Measurements from ENCODE around the gene VSIG8. TPM values are rescaled to one million over a fixed set of nuclear protein-coding genes. Genes with fewer than 3 reads are reported as not detected.

The VSIG8 gene
- total RNA-seq, 2 donors from 2014 or later, result not detected

DNA sequence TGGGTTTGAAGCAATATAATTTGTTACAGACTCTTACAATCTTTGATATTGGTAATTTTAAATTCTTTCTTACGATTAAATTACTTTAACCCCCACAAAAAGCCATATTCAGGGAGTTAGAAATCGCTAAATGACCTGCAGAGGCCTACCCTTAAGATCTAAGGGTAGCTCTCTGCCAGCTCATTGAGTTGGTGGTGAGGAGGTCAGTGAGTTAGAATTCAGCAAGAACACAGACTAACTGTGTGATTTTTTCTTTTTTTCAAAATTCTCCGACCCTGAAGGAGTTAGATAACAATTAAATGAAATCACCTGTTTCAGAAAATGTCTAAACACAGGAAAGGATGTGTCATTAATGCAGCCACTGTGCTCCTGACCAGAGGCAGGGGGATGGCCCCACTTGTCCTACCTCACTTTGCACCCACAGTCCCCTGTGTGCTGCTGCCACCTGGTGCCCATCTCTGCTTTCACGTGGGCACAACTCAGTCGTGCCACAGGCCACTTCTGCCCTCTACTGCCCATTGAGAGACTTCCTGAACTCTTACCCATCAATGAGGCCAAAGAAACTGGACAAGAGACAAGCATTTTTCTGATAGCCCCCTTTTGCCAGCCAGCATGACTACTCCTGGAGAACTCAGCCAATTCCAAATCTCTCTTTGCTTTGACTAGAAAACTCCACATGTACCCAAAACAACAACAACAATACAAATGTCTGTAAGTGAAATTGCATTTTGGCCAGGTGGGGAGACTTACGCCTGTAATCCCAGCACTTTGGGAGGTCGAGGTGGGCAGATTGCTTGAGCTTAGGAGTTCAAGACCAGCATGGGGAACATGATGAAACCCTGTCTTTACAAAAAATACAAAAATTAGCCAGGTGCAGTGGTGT lies 29.1 kb upstream of the VSIG8 start:
- no peaks in the 10 kb centered on the region for H3K36me3 ChIP-seq (replicated peaks in 1 of 2; ENCODE audit: insufficient read depth in 1 of 2, low read depth in 2 of 2)
- no peak overlapping the region for H3K27ac ChIP-seq
- H3K9me3 ChIP-seq, result no peaks in the 10 kb centered on the region
- no peak overlapping the region for H3K4me3 ChIP-seq
- TF ChIP-seq, protein P1, sequence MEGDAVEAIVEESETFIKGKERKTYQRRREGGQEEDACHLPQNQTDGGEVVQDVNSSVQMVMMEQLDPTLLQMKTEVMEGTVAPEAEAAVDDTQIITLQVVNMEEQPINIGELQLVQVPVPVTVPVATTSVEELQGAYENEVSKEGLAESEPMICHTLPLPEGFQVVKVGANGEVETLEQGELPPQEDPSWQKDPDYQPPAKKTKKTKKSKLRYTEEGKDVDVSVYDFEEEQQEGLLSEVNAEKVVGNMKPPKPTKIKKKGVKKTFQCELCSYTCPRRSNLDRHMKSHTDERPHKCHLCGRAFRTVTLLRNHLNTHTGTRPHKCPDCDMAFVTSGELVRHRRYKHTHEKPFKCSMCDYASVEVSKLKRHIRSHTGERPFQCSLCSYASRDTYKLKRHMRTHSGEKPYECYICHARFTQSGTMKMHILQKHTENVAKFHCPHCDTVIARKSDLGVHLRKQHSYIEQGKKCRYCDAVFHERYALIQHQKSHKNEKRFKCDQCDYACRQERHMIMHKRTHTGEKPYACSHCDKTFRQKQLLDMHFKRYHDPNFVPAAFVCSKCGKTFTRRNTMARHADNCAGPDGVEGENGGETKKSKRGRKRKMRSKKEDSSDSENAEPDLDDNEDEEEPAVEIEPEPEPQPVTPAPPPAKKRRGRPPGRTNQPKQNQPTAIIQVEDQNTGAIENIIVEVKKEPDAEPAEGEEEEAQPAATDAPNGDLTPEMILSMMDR (IDR thresholded peaks at IDR 0.05), result peak; percentile 95 to 100 (median 99)
- no peak for TF ChIP-seq POLR2A (IDR thresholded peaks at IDR 0.05)
- intact Hi-C loops (cut with DNase I), result loop anchor here (5.0 kb wide), 1 partner anchor 89 kb away; the partner anchor contains the start of gene FCRL6
- peak; percentile 100 for ATAC-seq
- DNase-seq, result peak; percentile 87 to 89 (median 89)
- no peaks in the 10 kb centered on the region for H3K27me3 ChIP-seq
- no peaks in the 10 kb centered on the region for H3K4me1 ChIP-seq
- WGBS, 2 donors, result 33 to 36% methylated on average over 7 of the region's 7 CpGs

DNA sequence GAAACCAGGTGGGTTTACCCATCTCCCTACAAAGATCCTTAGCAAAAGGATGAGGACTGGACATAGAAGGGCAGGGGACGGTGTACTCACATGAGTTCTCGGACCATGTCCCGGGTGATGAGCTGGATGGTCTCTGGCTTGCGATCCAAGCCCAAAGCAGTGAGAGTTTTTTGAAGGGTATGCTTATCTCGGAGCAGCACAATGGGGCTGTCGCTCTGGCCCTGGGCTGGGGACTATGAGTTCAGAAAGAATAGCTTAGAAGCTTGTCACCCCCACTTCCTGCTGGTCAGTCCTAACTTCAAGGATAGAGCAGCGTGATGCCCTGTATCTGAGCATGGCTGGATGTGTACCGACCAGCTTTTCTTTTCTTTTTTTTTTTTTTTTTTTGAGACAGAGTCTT lies 27.9 kb upstream of the VSIG8 start:
- H3K27ac ChIP-seq, result peak overlapping the region in 1 of 4 donors; percentile 34
- H3K4me1 ChIP-seq, result no peaks in the 10 kb centered on the region
- H3K36me3 ChIP-seq (replicated peaks in 1 of 2; ENCODE audit: insufficient read depth in 1 of 2, low read depth in 2 of 2), result no peaks in the 10 kb centered on the region
- no peak overlapping the region for H3K4me3 ChIP-seq
- intact Hi-C loops (cut with DNase I), result loop anchor here (5.0 kb wide), 1 partner anchor 88 kb away; the partner anchor contains the start of gene FCRL6
- DNase-seq (no peak), ATAC-seq (no peak)
- TF ChIP-seq, protein P1 (IDR thresholded peaks at IDR 0.05), result no peak
- TF ChIP-seq POLR2A (IDR thresholded peaks at IDR 0.05), result no peak
- H3K9me3 ChIP-seq, result no peaks in the 10 kb centered on the region
- WGBS, 2 donors, result 62 to 71% methylated on average over 8 of the region's 8 CpGs
- no peaks in the 10 kb centered on the region for H3K27me3 ChIP-seq

- H3K27me3 ChIP-seq, result no peaks in the 10 kb centered on the region
- intact Hi-C loops (cut with DNase I), result loop anchor here (5.0 kb wide), 1 partner anchor 88 kb away; the partner anchor contains the start of gene FCRL6
- ATAC-seq, result peak; percentile 49
- DNase-seq, result peak in 2 of 4 donors; percentile 29 to 51
- no peaks in the 10 kb centered on the region for H3K9me3 ChIP-seq
- TF ChIP-seq, protein P1 (IDR thresholded peaks at IDR 0.05), result no peak
- TF ChIP-seq POLR2A (IDR thresholded peaks at IDR 0.05), result no peak
- H3K4me1 ChIP-seq, result no peaks in the 10 kb centered on the region
- H3K4me3 ChIP-seq, result no peak overlapping the region
- no peaks in the 10 kb centered on the region for H3K36me3 ChIP-seq (replicated peaks in 1 of 2; ENCODE audit: insufficient read depth in 1 of 2, low read depth in 2 of 2)
- WGBS, 2 donors, result 49 to 50% methylated on average over 2 of the region's 2 CpGs
- peak overlapping the region in 2 of 4 donors; percentile 24 to 34 for H3K27ac ChIP-seq
These were observed 27.4 kb upstream of the VSIG8 start for GRCh38 chr1:159889821-159890252.

DNA sequence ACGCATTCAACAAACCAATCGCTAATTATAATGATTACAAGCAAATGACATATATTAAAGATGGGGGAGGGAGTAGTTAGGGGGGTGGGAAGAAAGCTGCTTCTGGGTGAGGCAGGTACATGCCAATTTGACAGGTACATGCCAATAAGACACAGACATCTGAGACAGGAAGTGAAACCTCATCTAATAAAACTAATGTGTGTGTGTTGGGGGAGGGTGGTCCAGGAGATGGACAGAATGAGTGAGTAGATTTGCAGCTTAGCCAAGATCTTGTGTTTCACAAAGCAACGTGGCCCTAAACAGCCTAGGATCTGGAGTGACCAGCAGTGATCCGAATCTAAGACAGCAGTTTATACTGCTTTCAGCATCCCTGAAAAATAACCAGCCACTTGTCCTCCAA lies 26.7 kb upstream of the VSIG8 start:
- Histone ChIP-seq H3K4me1 (no peaks in the 10 kb centered on the region), H3K27ac (peak overlapping the region in 1 of 4 donors; percentile 24), H3K27me3 (no peaks in the 10 kb centered on the region), H3K9me3 (no peaks in the 10 kb centered on the region), H3K4me3 (no peak overlapping the region), H3K36me3 (replicated peaks in 1 of 2; ENCODE audit: insufficient read depth in 1 of 2, low read depth in 2 of 2) (no peaks in the 10 kb centered on the region)
- intact Hi-C loops (cut with DNase I), result no loop called here
- WGBS, 2 donors, result 66 to 77% methylated on average over 4 of the region's 4 CpGs
- ATAC-seq (no peak), DNase-seq (no peak)
- TF ChIP-seq, protein P1 (IDR thresholded peaks at IDR 0.05), result no peak
- no peak for TF ChIP-seq POLR2A (IDR thresholded peaks at IDR 0.05)
